Heart left ventricle (tissue), 16 donors: ENCODE data around the gene CTNNBIP1. TPM values are rescaled to one million over a fixed set of nuclear protein-coding genes. Genes with fewer than 3 reads are reported as not detected.
"Not testable (repeated sequence)": the region's sequence is repeated elsewhere in the genome, so short reads cannot be mapped to it uniquely, and the experiment has no call there.

Experiments used
- ATAC-seq, 4 donors: fragments of 200-7000 bp; cut with Tn5 transposase; one replicate each; pipeline ENCODE4 v1.9.1; 2020 to 2022; ENCODE audit warnings: moderate library complexity in 4 of 4, mild to moderate bottlenecking in 3 of 4, moderate number of reproducible peaks in 1 of 4
- DNase-seq, 5 donors: peaks; one replicate each; pipeline ENCODE4 v3.0.0-alpha.2; 2020
- H3K27ac ChIP-seq, 12 donors: fragments of 200-600 bp; sonication (generic) in 4 of 12; one replicate each; pipeline versions ENCODE4 v1.5.0 to v1.8.0; 2016 to 2022; ENCODE audit warnings: mild to moderate bottlenecking in 2 of 12
- H3K27me3 ChIP-seq, 9 donors: fragments of 200-600 bp; sonication (generic) in 2 of 9; one replicate each; pipeline versions ENCODE4 v1.5.1 to v1.8.0; 2016 to 2022; ENCODE audit warnings: mild to moderate bottlenecking in 3 of 9
- H3K36me3 ChIP-seq, 9 donors: fragments of 200-600 bp; sonication (generic) in 2 of 9; one replicate each; pipeline versions ENCODE4 v1.5.0 to v1.8.0; 2018 to 2022; ENCODE audit warnings: mild to moderate bottlenecking in 2 of 9
- H3K4me1 ChIP-seq, 12 donors: fragments of 200-600 bp; sonication (generic) in 4 of 12; one replicate each; pipeline versions ENCODE4 v1.5.0 to v1.8.0; 2016 to 2022; ENCODE audit warnings: mild to moderate bottlenecking in 3 of 12
- H3K4me3 ChIP-seq, 12 donors: fragments of 200-600 bp; sonication (generic) in 4 of 12; one replicate each; pipeline versions ENCODE4 v1.5.0 to v1.8.0; 2017 to 2022; ENCODE audit warnings: mild to moderate bottlenecking in 9 of 12, moderate library complexity in 4 of 12
- H3K9me3 ChIP-seq, 12 donors: fragments of 200-600 bp; sonication (generic) in 4 of 12; one replicate each; pipeline versions ENCODE4 v1.5.0 to v1.8.0; 2016 to 2022; ENCODE audit warnings: mild to moderate bottlenecking in 1 of 12
- CTCF ChIP-seq, 12 donors: fragments of 200-600 bp; sonication (generic) in 4 of 12; IDR thresholded peaks; one replicate each; pipeline versions ENCODE4 v1.5.0 to v1.8.0; 2018 to 2022; ENCODE audit warnings: antibody characterized with exemption in 12 of 12, mild to moderate bottlenecking in 5 of 12
- POLR2A ChIP-seq, 2 donors: fragments of 450-650 bp; IDR thresholded peaks; one replicate each; pipeline ENCODE4 v1.6.1; 2017; ENCODE audit warnings: antibody characterized with exemption in 2 of 2, mild to moderate bottlenecking in 2 of 2, moderate library complexity in 2 of 2
- WGBS, 4 donors: extraction: QIAGEN DNeasy Blood & Tissue Kit in 2 of 4; methylation state at CpG; one replicate each; pipeline versions ENCODE4 v1.1.5 to v1.1.7; 2013 to 2018; 5-methylcytosine and 5-hydroxymethylcytosine counted together
- intact Hi-C, 10 donors: fragments of 100-400 bp; cut with DNase I; formaldehyde crosslinking; loops; one replicate each; pipeline versions ENCODE4 v1.11.1 to v1.14.2; 2022
- polyA plus RNA-seq, 2 donors: library from polyadenylated mRNA; stranded (reverse); fragments of 200-250 nt; gene quantifications; one replicate each; pipeline ENCODE4 v1.2.3, GENCODE V29; 2013
- total RNA-seq, 9 donors: library from RNA; depleted of rRNA in 2 of 9; stranded (reverse); fragments of >200 nt in 2 of 9; fragmentation: NEBNext Ultra II Directional in 3 of 9; extraction: Animal tissue kit (Norgen Biotek cat#: 25700) in 3 of 9; gene quantifications; one replicate each; pipeline versions ENCODE4 v1.1.0 to v1.2.4, GENCODE V29; 2016 to 2023
- donor health status: ischemic (EF 13 %, LVEDD 7.1; RV severe dilation, severe dysfunction).
- donor health status: healthy with polysubstance abuse.
- donor health status: DM: no; HTN: yes; CAD: no.
- donor health status: DM: no; HTN: no; CAD: no.
- donor health status: ischemic (EF 25% LVEDD 6.9; RV normal size, moderate dysfunction).
- donor health status: ischemic (EF 25% LVEDD 5.7; RV mildly dilated, moderate dysfunction).
- donor health status: healthy.
- donor health status: DM: yes; HTN: yes; CAD: no.
- donor health status: ischemic (EF 35%, LVEDD 5.7; RV mildly dilated, moderate dysfunction).
- donor health status: nonischemic (EF 11% LVEDD 7.7; RV severe dilation, severe dysfunction).
- donor health status: DM: yes; HTN: yes; CAD: no.
- donor health status: PGD.
- donor health status: ischemic (EF 29% LVEDD 5.4; RV normal size, mild dysfunction).
- donor health status: nonischemic (EF 23%, LVEDD 6.1; RV moderate dilation, normal function).

Gene CTNNBIP1
- total and polyA plus RNA-seq, 11 donors: 25.4 to 62.0 (median 40.7) TPM

GRCh38 chr1:9808459-9808858 lies 101.6 kb downstream of the CTNNBIP1 start:
- no peaks in the 10 kb centered on the region for H3K27me3 ChIP-seq
- H3K4me1 ChIP-seq: peaks cover 0 to 43% (median 27%) of the 10 kb centered on the region in 12 donors
- no peaks in the 10 kb centered on the region for H3K36me3 ChIP-seq
- H3K27ac ChIP-seq: no peak overlapping the region
- no peak for TF ChIP-seq CTCF (IDR thresholded peaks at IDR 0.05)
- no peak for TF ChIP-seq POLR2A (IDR thresholded peaks at IDR 0.05)
- DNase-seq (no peak), ATAC-seq (peak in 1 of 4 donors; percentile 13)
- intact Hi-C loops: no loop called here
- no peaks in the 10 kb centered on the region for H3K9me3 ChIP-seq
- no peak overlapping the region for H3K4me3 ChIP-seq
- 80 to 84% (median 83%) methylated on average over 7 to 8 of the region's 8 CpGs for WGBS, 4 donors

GRCh38 chr1:9807541-9807940 lies 102.5 kb downstream of the CTNNBIP1 start:
- TF ChIP-seq POLR2A (IDR thresholded peaks at IDR 0.05) (no peak), CTCF (IDR thresholded peaks at IDR 0.05) (no peak)
- DNase-seq: no peak
- Histone ChIP-seq H3K36me3 (no peaks in the 10 kb centered on the region), H3K27ac (no peak overlapping the region), H3K9me3 (no peaks in the 10 kb centered on the region), H3K27me3 (no peaks in the 10 kb centered on the region), H3K4me1 (peaks cover 0 to 43% (median 27%) of the 10 kb centered on the region in 12 donors), H3K4me3 (no peak overlapping the region)
- intact Hi-C loops: no loop called here
- 75 to 80% (median 77%) methylated on average over 12 of the region's 12 CpGs for WGBS, 4 donors
- no peak for ATAC-seq

GRCh38 chr1:9805972-9806371 lies 104.1 kb downstream of the CTNNBIP1 start:
- ATAC-seq: not testable (repeated sequence)

GRCh38 chr1:9805006-9805508 lies 105.0 kb downstream of the CTNNBIP1 start:
- ATAC-seq (no peak), DNase-seq (no peak)
- no peak overlapping the region for H3K27ac ChIP-seq
- TF ChIP-seq POLR2A (IDR thresholded peaks at IDR 0.05): no peak
- no peak for TF ChIP-seq CTCF (IDR thresholded peaks at IDR 0.05)
- intact Hi-C loops: no loop called here
- peaks cover 0 to 27% (median 15%) of the 10 kb centered on the region in 12 donors for H3K4me1 ChIP-seq
- no peak overlapping the region for H3K4me3 ChIP-seq
- WGBS, 4 donors: 77 to 84% (median 81%) methylated on average over 7 of the region's 7 CpGs
- no peaks in the 10 kb centered on the region for H3K9me3 ChIP-seq
- H3K36me3 ChIP-seq: no peaks in the 10 kb centered on the region
- H3K27me3 ChIP-seq: no peaks in the 10 kb centered on the region

More at GRCh38 chr1:9805972-9806371, 104.1 kb downstream of the CTNNBIP1 start:
- DNase-seq, H3K9me3 ChIP-seq, H3K4me3 ChIP-seq, H3K27me3 ChIP-seq, intact Hi-C loops, H3K27ac ChIP-seq, H3K36me3 ChIP-seq: not testable (repeated sequence)
- peaks cover 0 to 32% (median 19%) of the 10 kb centered on the region in 12 donors for H3K4me1 ChIP-seq
- 76 to 81% (median 78%) methylated on average over 5 of the region's 5 CpGs for WGBS, 4 donors

GRCh38 chr1:9803003-9803918 lies 106.8 kb downstream of the CTNNBIP1 start:
- ATAC-seq, H3K4me3 ChIP-seq, H3K9me3 ChIP-seq, H3K36me3 ChIP-seq, intact Hi-C loops, H3K27me3 ChIP-seq, H3K27ac ChIP-seq, DNase-seq: not testable (repeated sequence)
- peaks cover 0 to 33% (median 14%) of the 10 kb centered on the region in 12 donors for H3K4me1 ChIP-seq
- WGBS, 4 donors: 93 to 96% (median 95%) methylated on average over 13 of the region's 13 CpGs
